Fibroblast of mammary gland (primary cell): Measurements from ENCODE around the gene DPM2.

Experiments used
- DNase-seq: peaks from one replicate; pipeline ENCODE4 v3.0.0-alpha.2; 2010; ENCODE audit warnings: low read depth
- H3K4me3 ChIP-seq: 2 replicates; pipeline ENCODE4 v1.5.1; 2011; ENCODE audit warnings: low read depth, mild to moderate bottlenecking, low read length, moderate library complexity; ENCODE audit not compliant: control insufficient read depth
- CTCF ChIP-seq: conservative IDR thresholded peaks from 2 replicates; pipeline ENCODE4 v1.5.1; 2011; ENCODE audit warnings: low read depth, low read length, inconsistent platforms; ENCODE audit not compliant: control insufficient read depth, insufficient read depth

Gene DPM2

DNA sequence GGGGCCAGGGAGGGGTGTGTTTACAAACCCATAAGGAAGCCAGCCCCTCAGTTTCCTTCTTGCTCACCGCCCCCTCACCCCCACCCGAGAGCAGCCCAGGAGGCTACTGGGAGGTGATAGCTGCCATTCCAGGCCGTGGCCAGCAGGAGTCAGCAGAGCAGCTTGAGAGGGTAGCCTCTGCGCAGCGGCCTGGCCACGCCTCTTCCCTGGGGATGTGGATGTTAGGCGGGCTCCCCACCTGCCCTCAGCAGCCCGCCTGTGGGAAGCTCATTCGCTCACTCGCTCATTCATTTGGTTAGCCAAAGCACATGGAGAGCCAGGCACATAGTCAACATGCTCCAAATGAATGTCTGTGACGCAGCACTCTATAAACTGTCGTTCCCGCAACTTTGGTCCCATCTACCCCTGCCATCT is 6.1 kb upstream of the DPM2 start:
- no peak overlapping the region for H3K4me3 ChIP-seq
- DNase-seq: peak; percentile 78
- TF ChIP-seq CTCF: peak; percentile 84

GRCh38 chr9:127943011-127943662 is 5.5 kb upstream of the DPM2 start:
- no peak overlapping the region for H3K4me3 ChIP-seq
- DNase-seq: no peak
- no peak for TF ChIP-seq CTCF

- no peak overlapping the region for H3K4me3 ChIP-seq
- peak; percentile 84 for TF ChIP-seq CTCF
- DNase-seq: peak; percentile 70
These were observed 4.8 kb upstream of the DPM2 start for GRCh38 chr9:127942216-127943010.

DNA sequence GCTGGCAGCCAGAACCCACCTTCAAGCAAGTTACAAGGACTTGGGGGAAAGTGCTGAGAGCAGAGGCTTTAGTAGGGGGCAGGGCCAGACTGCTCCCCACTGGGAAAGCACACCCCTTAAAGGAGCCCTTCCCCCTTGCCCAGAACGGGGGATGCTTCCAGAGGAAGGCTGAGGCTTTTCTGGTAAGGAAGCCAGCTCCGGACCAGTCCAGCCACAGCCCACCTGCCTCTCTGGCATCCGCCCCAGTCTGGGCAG is 4.2 kb upstream of the DPM2 start:
- DNase-seq: no peak
- H3K4me3 ChIP-seq: no peak overlapping the region
- TF ChIP-seq CTCF: no peak

GRCh38 chr9:127941062-127941960 is 3.7 kb upstream of the DPM2 start:
- no peak for TF ChIP-seq CTCF
- DNase-seq: no peak
- no peak overlapping the region for H3K4me3 ChIP-seq

- H3K4me3 ChIP-seq: no peak overlapping the region
- TF ChIP-seq CTCF: no peak
- no peak for DNase-seq
These were observed 2.9 kb upstream of the DPM2 start for GRCh38 chr9:127940593-127940992.
